Endothelial cell of umbilical vein (primary cell): ENCODE results near the gene HECA. TPM values are rescaled to one million over a fixed set of nuclear protein-coding genes. Genes with fewer than 3 reads are reported as not detected.

Source experiments
- BruUV-seq: library from RNA; stranded (reverse); fragments of 400-500 nt; replicated peaks from 2 replicates; lab custom pipeline; 2021; lab: Mats Ljungman, UMichigan
- CTCF ChIA-PET: fragments of 300-600, 350-600 bp; sonication (Branson Sonifier 250); formaldehyde crosslinking; loops from one replicate; lab custom pipeline; 2021; ENCODE audit warnings: antibody characterized with exemption, inconsistent platforms; lab: Charles Lee
- POLR2A ChIA-PET: fragments of 300-600, 350-600 bp; sonication (Branson Sonifier 250); formaldehyde crosslinking; loops from one replicate; lab custom pipeline; 2021; ENCODE audit warnings: antibody characterized with exemption, inconsistent platforms; lab: Charles Lee
- DNase-seq: peaks from one replicate; pipeline ENCODE4 v3.0.0-alpha.2; 2011; ENCODE audit warnings: low read depth, low spot score
- FAIRE-seq: peaks from 2 replicates; lab custom pipeline; 2011; peaks lifted over from hg19 to GRCh38; lab: Jason Lieb, UNC
- H2AFZ ChIP-seq: 2 replicates; pipeline ENCODE4 v1.6.0; 2012; ENCODE audit warnings: low read depth, low read length, control low read depth, inconsistent platforms
- H3K27ac ChIP-seq: 2 replicates; pipeline ENCODE4 v1.5.1; 2011; ENCODE audit warnings: low read depth, mild to moderate bottlenecking, control low read depth, low read length, moderate library complexity; ENCODE audit not compliant: insufficient read depth
- H3K27me3 ChIP-seq, 2 experiments: 2 replicates each; pipeline versions ENCODE4 v1.6.0 to v1.6.1; 2011; ENCODE audit warnings: low read length in 2 of 2, mixed read lengths in 1 of 2; ENCODE audit not compliant: control insufficient read depth in 2 of 2, insufficient read depth in 2 of 2
- H3K36me3 ChIP-seq, 2 experiments: 2 replicates in 1 of 2; 3 replicates in 1 of 2; pipeline ENCODE4 v1.5.1; 2011; ENCODE audit warnings: low read length in 2 of 2, mild to moderate bottlenecking in 1 of 2, moderate library complexity in 1 of 2; ENCODE audit not compliant: control insufficient read depth in 2 of 2, insufficient read depth in 2 of 2; ENCODE audit errors: extremely low read depth in 1 of 2
- H3K4me1 ChIP-seq: 3 replicates; pipeline ENCODE4 v1.5.1; 2011; ENCODE audit warnings: mild to moderate bottlenecking, low read length; ENCODE audit not compliant: control insufficient read depth, insufficient read depth; ENCODE audit errors: extremely low read depth
- H3K4me2 ChIP-seq: 2 replicates; pipeline ENCODE4 v1.6.1; 2011; ENCODE audit warnings: low read length, control low read depth, mixed read lengths; ENCODE audit not compliant: insufficient read depth
- H3K4me3 ChIP-seq, 3 experiments: fragments of 200-600 bp in 1 of 3; sonication (generic), shearing (Covaris generic) in 1 of 3; replicated peaks in 1 of 3; 2 replicates each; pipeline ENCODE4 v1.5.1; 2011 to 2016; ENCODE audit warnings: control low read depth in 3 of 3, low read length in 3 of 3, mild to moderate bottlenecking in 2 of 3, inconsistent platforms in 1 of 3, low read depth in 1 of 3, moderate library complexity in 1 of 3; ENCODE audit not compliant: insufficient read depth in 1 of 3
- H3K79me2 ChIP-seq: 2 replicates; pipeline ENCODE4 v1.6.0; 2012; ENCODE audit warnings: low read length, inconsistent platforms; ENCODE audit not compliant: control insufficient read depth, insufficient read depth
- H3K9ac ChIP-seq: replicated peaks from 2 replicates; pipeline ENCODE3; 2011; ENCODE audit warnings: low read length, control low read depth; ENCODE audit not compliant: insufficient read depth; ENCODE audit errors: extremely low read depth
- H3K9me1 ChIP-seq: replicated peaks from 3 replicates; pipeline ENCODE4 v1.6.0; 2011; ENCODE audit warnings: mild to moderate bottlenecking, low read length; ENCODE audit not compliant: control insufficient read depth, insufficient read depth; ENCODE audit errors: extremely low read depth
- H3K9me3 ChIP-seq: replicated peaks from 2 replicates; pipeline ENCODE4 v1.5.1; 2012; ENCODE audit warnings: low read length, inconsistent platforms; ENCODE audit not compliant: control insufficient read depth, insufficient read depth
- H4K20me1 ChIP-seq: replicated peaks from 2 replicates; pipeline ENCODE3; 2011; ENCODE audit warnings: mild to moderate bottlenecking, low read length; ENCODE audit not compliant: control insufficient read depth, insufficient read depth; ENCODE audit errors: extremely low read depth
- EZH2 ChIP-seq: IDR thresholded peaks from 2 replicates; pipeline ENCODE4 v1.6.1; 2012; ENCODE audit warnings: borderline replicate concordance, low read depth, mild to moderate bottlenecking, moderate library complexity, low read length, inconsistent platforms; ENCODE audit not compliant: severe bottlenecking
- FOS ChIP-seq: IDR thresholded peaks from 2 replicates; pipeline ENCODE4 v1.6.1; 2011; ENCODE audit warnings: mild to moderate bottlenecking, low read length, moderate library complexity, borderline replicate concordance; ENCODE audit not compliant: insufficient read depth
- GATA2 ChIP-seq: IDR thresholded peaks from 2 replicates; pipeline ENCODE4 v1.7.0; 2011; ENCODE audit warnings: low read depth, mild to moderate bottlenecking, moderate library complexity, mixed read lengths, low read length; ENCODE audit not compliant: insufficient read length, insufficient read depth
- JUN ChIP-seq: IDR thresholded peaks from 2 replicates; pipeline ENCODE4 v1.6.1; 2011; ENCODE audit warnings: borderline replicate concordance, low read depth; ENCODE audit not compliant: insufficient read length, insufficient read depth
- MYC ChIP-seq: IDR thresholded peaks from one replicate; pipeline ENCODE4 v1.6.1; 2011; ENCODE audit warnings: mild to moderate bottlenecking, low read depth, low read length
- POLR2A ChIP-seq: IDR thresholded peaks from 2 replicates; pipeline ENCODE4 v1.6.1; 2012; ENCODE audit warnings: low read depth, mild to moderate bottlenecking, control low read depth, low read length
- POLR2AphosphoS5 ChIP-seq: IDR thresholded peaks from 2 replicates; pipeline ENCODE4 v1.6.1; 2012; ENCODE audit warnings: low read depth, mild to moderate bottlenecking, control low read depth, low read length, moderate library complexity; ENCODE audit not compliant: insufficient read depth
- dilution Hi-C: fragments of 300-500 bp; cut with MboI; formaldehyde crosslinking; loops from one replicate; pipeline ENCODE4 v1.15.0; 2019; ENCODE audit warnings: low sequenced_read_pairs; ENCODE audit not compliant: extremely low pct_ligation_motif_present
- intact Hi-C: fragments of 100-400 bp; cut with micrococcal nuclease; formaldehyde crosslinking; loops from one replicate; pipeline ENCODE4 v1.10.0; 2022
- polyA plus RNA-seq, 4 experiments: library from polyadenylated mRNA; depleted of rRNA in 3 of 4; stranded (reverse) in 3 of 4; unstranded in 1 of 4; fragments of >200 nt; gene quantifications; 2 replicates each; pipeline versions ENCODE4 v1.2.1 to v1.2.3, GENCODE V29; 2011 to 2012; ENCODE audit warnings: missing spikeins in 1 of 4
- total RNA-seq: library from RNA; stranded (reverse); gene quantifications from 2 replicates; pipeline ENCODE4 v1.2.3, GENCODE V29; 2021
- TF ChIP-seq, protein P1 (sequence below), 2 donors: IDR thresholded peaks; 1 replicate in 1 of 2; 2 replicates in 1 of 2; pipeline ENCODE4 v1.5.1; 2011; ENCODE audit warnings: low read length in 2 of 2, mild to moderate bottlenecking in 2 of 2, moderate library complexity in 2 of 2, control low read depth in 1 of 2, inconsistent platforms in 1 of 2, low read depth in 1 of 2; ENCODE audit not compliant: insufficient read depth in 1 of 2; ENCODE audit errors: extremely low read depth in 1 of 2
- TF ChIP-seq, protein P2 (sequence below): IDR thresholded peaks from 2 replicates; pipeline ENCODE4 v1.6.1; 2011; ENCODE audit not compliant: insufficient read depth, insufficient read length

Gene HECA
- total and polyA plus RNA-seq, 2 donors (not counting 3 experiments of a cell fraction or from before 2014, with no cell fraction given) = 5.8 to 16.7 TPM

DNA sequence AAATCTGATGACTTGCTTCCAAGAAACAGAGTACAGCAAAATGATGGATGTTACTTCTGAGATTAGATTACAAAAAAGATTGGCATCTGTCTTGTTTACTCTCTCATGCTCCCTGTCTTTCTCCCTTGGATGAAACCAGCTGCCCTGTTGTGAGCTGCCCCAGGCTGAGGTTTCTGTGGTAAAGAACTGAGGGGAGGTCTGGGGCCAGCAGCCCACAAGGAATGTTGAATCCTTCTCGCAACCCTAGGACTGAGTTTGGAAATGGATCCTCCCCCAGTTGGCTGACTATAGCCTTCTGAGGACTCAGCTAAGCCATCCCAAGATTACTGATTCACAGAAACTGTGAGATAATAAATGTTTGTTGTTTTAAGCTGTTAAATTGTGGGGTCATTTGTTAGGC lies 5.6 kb upstream of the HECA start:
- FAIRE-seq (no peak), DNase-seq (no peak)
- Histone ChIP-seq H3K4me2 (no peak overlapping the region), H4K20me1 (no peaks in the 10 kb centered on the region), H3K27ac (no peak overlapping the region), H3K36me3 (no peaks in the 10 kb centered on the region), H3K4me3 (no peak overlapping the region), H3K9me3 (no peaks in the 10 kb centered on the region), H2AFZ (no peak overlapping the region), H3K9ac (no peak overlapping the region), H3K27me3 (peaks cover 2% of the 10 kb centered on the region in 2 experiments), H3K79me2 (no peaks in the 10 kb centered on the region), H3K9me1 (no peaks in the 10 kb centered on the region), H3K4me1 (no peaks in the 10 kb centered on the region)
- dilution Hi-C loops (no loop called here), intact Hi-C loops (no loop called here)
- BruUV-seq = no TSS peak
- POLR2A ChIA-PET = interaction anchor here (0.6 kb wide), 1 partner anchor 92 kb away, joined by 3 read pairs; no protein-coding TSS in a partner anchor
- TF ChIP-seq JUN (no peak), FOS (no peak), EZH2 (no peak), GATA2 (no peak), POLR2AphosphoS5 (no peak), MYC (no peak)
- CTCF ChIA-PET = no interaction called here

DNA sequence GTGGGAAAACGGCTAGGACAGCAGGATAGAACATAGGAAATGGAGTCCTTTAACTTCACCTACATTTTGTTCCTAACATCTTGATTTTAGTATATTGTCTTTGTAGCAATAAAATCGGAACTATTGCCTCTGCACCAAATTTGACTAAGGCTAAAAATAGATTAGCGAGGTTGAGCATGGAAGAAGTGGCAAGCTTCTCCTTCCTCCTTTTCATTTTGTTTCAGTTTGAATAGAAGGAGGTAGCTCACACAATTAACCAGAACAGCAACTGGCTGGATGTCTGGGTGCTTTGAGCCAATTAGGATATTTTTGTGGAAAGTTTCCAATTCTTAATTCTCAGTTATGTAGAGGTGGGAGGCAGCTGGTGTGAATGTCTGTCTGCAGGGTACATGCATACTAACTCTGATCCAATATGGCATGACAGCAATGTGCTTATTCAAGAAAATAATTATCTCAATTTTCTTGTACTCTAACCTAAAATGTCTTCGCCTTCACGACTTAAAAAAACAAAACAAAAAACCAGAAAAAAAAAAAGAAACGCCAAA lies 3.1 kb upstream of the HECA start:
- dilution Hi-C loops = no loop called here
- Histone ChIP-seq H3K9me3 (no peaks in the 10 kb centered on the region), H3K79me2 (peaks cover 4% of the 10 kb centered on the region), H4K20me1 (no peaks in the 10 kb centered on the region), H3K4me3 (no peak overlapping the region), H3K27ac (no peak overlapping the region), H3K4me1 (peaks cover 4% of the 10 kb centered on the region), H3K36me3 (no peaks in the 10 kb centered on the region), H3K27me3 (peaks cover 2% of the 10 kb centered on the region in 2 experiments), H3K9me1 (no peaks in the 10 kb centered on the region), H3K4me2 (no peak overlapping the region), H2AFZ (no peak overlapping the region), H3K9ac (no peak overlapping the region)
- POLR2A ChIA-PET = no interaction called here
- FAIRE-seq (no peak), DNase-seq (no peak)
- intact Hi-C loops = no loop called here
- BruUV-seq = no TSS peak
- CTCF ChIA-PET = interaction anchor here (0.7 to 1.4 kb wide), 4 partner anchors 15 to 316 kb away, joined by 3 to 5 read pairs (median 4); no protein-coding TSS in a partner anchor
- TF ChIP-seq, protein P1, sequence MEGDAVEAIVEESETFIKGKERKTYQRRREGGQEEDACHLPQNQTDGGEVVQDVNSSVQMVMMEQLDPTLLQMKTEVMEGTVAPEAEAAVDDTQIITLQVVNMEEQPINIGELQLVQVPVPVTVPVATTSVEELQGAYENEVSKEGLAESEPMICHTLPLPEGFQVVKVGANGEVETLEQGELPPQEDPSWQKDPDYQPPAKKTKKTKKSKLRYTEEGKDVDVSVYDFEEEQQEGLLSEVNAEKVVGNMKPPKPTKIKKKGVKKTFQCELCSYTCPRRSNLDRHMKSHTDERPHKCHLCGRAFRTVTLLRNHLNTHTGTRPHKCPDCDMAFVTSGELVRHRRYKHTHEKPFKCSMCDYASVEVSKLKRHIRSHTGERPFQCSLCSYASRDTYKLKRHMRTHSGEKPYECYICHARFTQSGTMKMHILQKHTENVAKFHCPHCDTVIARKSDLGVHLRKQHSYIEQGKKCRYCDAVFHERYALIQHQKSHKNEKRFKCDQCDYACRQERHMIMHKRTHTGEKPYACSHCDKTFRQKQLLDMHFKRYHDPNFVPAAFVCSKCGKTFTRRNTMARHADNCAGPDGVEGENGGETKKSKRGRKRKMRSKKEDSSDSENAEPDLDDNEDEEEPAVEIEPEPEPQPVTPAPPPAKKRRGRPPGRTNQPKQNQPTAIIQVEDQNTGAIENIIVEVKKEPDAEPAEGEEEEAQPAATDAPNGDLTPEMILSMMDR (IDR thresholded peaks at IDR 0.05; ENCODE audit: extremely low read depth in 1 of 2, insufficient read depth in 1 of 2, low read depth in 1 of 2, low read length in 2 of 2) = no peak
- no peak for TF ChIP-seq POLR2AphosphoS5
- TF ChIP-seq POLR2A = no peak
- no peak for TF ChIP-seq EZH2
- no peak for TF ChIP-seq MYC
- no peak for TF ChIP-seq GATA2
- TF ChIP-seq, protein P2, sequence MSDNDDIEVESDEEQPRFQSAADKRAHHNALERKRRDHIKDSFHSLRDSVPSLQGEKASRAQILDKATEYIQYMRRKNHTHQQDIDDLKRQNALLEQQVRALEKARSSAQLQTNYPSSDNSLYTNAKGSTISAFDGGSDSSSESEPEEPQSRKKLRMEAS = no peak
- no peak for TF ChIP-seq JUN
- TF ChIP-seq FOS = no peak
